Esophagus squamous epithelium (tissue), 4 donors: ENCODE data around the gene C3orf22.

Source experiments
- CTCF ChIP-seq, 6 experiments: fragments of 450-650 bp in 4 of 6; fragments of 200-600 bp in 2 of 6; sonication (generic) in 2 of 6; IDR thresholded peaks; one replicate each; pipeline ENCODE4 v1.5.1; 2016 to 2019; ENCODE audit warnings: antibody characterized with exemption in 6 of 6, mild to moderate bottlenecking in 4 of 6, moderate library complexity in 4 of 6
- POLR2A ChIP-seq, 4 donors: fragments of 450-650 bp; IDR thresholded peaks; one replicate each; pipeline ENCODE4 v1.6.1; 2017; ENCODE audit warnings: antibody characterized with exemption in 4 of 4, mild to moderate bottlenecking in 4 of 4, moderate library complexity in 3 of 4

DNA sequence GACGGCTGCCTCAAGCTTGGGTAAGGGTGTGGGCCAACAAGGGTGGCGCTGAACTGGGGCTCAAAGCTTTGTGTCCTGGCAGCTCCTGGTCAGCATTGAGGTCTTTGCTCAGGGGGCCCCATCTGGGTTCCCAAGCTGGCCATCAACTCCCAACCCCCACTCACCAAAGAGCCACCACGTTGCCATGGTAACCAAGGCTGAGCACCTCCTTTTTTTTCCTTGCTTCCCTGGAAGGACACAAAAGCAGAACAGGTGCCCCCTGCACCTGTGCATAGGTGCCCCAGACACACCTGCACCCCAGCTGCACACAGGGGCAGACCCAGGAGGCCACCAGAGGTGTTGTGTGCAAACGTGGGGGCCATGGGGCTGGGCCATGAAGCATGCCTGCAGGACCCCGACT lies 57.7 kb downstream of the C3orf22 start:
- no peak for TF ChIP-seq CTCF (IDR thresholded peaks at IDR 0.05)
- no peak for TF ChIP-seq POLR2A (IDR thresholded peaks at IDR 0.05)
